Spinal cord (tissue), 10 donors: Measurements from ENCODE around the gene MGST2. TPM values are rescaled to one million over a fixed set of nuclear protein-coding genes. Genes with fewer than 3 reads are reported as not detected.

Experiments used
- DNase-seq, 6 donors: peaks; one replicate each; pipeline versions ENCODE4 v3.0.0 to v3.0.0-alpha.2; 2013 to 2015; ENCODE audit warnings: low spot score in 6 of 6, low read depth in 4 of 6
- H3K27ac ChIP-seq: one replicate; pipeline ENCODE4 v1.5.1; 2013; ENCODE audit warnings: low read depth, low read length, control low read depth
- H3K27me3 ChIP-seq: one replicate; pipeline ENCODE4 v1.6.1; 2013; ENCODE audit warnings: low read length; ENCODE audit not compliant: control insufficient read depth, insufficient read depth
- H3K36me3 ChIP-seq: one replicate; pipeline ENCODE4 v1.6.1; 2013; ENCODE audit warnings: low read length; ENCODE audit not compliant: control insufficient read depth, insufficient read depth
- H3K4me1 ChIP-seq: one replicate; pipeline ENCODE4 v1.6.1; 2013; ENCODE audit warnings: low read length; ENCODE audit not compliant: control insufficient read depth, insufficient read depth
- H3K4me3 ChIP-seq: one replicate; pipeline ENCODE4 v1.5.1; 2013; ENCODE audit warnings: low read depth, low read length, control low read depth
- H3K9me3 ChIP-seq: one replicate; pipeline ENCODE4 v1.6.1; 2013; ENCODE audit warnings: low read length; ENCODE audit not compliant: control insufficient read depth, insufficient read depth
- WGBS: methylation state at CpG from one replicate; pipeline ENCODE4 v1.1.5; 2013; ENCODE audit warnings: missing lambda C conversion rate; ENCODE audit not compliant: insufficient coverage; 5-methylcytosine and 5-hydroxymethylcytosine counted together
- polyA plus RNA-seq, 2 donors: library from polyadenylated mRNA; unstranded; fragments of 120-200 nt; gene quantifications; one replicate each; pipeline ENCODE4 v1.2.1, GENCODE V29; 2013; ENCODE audit not compliant: insufficient read length in 2 of 2
- total RNA-seq, 2 donors: library from RNA; depleted of rRNA in 1 of 2; stranded (reverse); fragments of 120-200 nt in 1 of 2; fragments of >200 nt in 1 of 2; gene quantifications; one replicate each; pipeline versions ENCODE4 v1.2.3 to v1.2.4, GENCODE V29; 2013 to 2014
- donor health status: healthy.

The MGST2 gene
- total and polyA plus RNA-seq, 4 donors = 19.3 to 59.4 (median 25.0) TPM

DNA sequence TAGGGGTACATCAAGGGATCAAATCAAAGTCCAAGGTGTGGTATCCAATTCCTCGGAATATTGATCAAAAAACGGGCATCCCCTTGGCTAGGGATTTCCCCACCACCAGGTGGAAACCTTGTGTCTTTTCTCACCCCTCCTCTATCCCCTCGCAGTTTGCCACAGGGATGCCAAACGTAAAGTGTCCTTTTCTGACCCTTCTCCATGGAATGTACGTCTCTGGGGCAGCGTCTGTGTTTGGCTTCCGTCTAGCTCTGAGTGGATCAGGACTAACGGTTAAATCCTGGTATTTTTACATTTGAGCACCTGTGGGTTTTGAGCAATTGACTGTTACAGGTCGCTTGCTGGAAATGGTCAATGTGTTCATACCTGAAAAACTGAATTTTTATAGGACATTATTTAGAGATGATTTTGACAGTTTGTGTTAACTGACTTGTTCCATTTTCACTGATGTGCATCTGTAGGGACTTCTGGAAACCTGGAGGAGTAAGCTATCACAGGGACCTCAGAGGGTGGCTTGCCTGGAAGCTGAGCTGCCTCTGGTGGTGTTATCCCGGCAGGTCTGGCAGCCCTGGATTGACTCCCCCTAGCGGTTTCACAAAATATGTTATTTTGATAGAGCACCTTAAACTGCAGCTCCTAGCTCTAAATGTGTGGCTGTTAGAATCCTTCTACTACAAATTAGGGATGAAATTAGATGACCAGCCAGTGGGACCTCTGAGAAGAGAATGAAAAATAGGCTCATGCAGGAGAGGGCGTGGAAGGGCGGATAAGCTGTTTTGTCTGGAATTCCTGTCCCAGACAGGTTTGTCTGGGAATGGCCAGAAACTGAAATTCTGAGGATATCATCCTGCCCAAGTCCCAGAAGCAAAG is 8.8 kb upstream of the MGST2 start:
- peaks cover 2% of the 10 kb centered on the region for H3K27me3 ChIP-seq
- H3K9me3 ChIP-seq = no peaks in the 10 kb centered on the region
- peak in 2 of 6 donors; percentile 84 to 92 for DNase-seq
- peak overlapping the region; percentile 25 for H3K27ac ChIP-seq
- H3K36me3 ChIP-seq = no peaks in the 10 kb centered on the region
- H3K4me3 ChIP-seq = no peak overlapping the region
- peaks cover 13% of the 10 kb centered on the region for H3K4me1 ChIP-seq
- 22% methylated on average over 11 of the region's 13 CpGs for WGBS

DNA sequence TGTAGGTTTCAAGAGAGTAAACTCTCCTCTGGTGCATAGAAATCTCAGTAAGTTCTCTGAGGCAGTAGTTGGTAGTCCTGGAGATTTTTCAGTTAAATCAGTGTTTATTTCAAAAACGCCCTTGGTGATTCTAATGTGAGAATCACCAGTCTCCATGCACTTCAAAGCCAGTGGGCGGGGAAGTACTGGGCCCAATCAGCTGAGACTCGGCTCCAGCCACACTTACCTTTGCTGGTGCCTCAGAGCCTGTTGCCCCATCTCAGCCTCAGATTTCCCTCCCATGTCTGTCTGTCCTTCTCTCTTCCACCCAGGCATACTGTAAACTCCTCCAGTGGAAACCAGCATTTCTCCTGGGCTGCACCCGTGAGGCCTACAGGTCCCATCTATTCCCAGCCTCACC is 7.4 kb upstream of the MGST2 start:
- Histone ChIP-seq H3K27me3 (peaks cover 2% of the 10 kb centered on the region), H3K4me3 (no peak overlapping the region), H3K27ac (peak overlapping the region; percentile 31), H3K4me1 (peaks cover 13% of the 10 kb centered on the region), H3K36me3 (no peaks in the 10 kb centered on the region), H3K9me3 (no peaks in the 10 kb centered on the region)
- no peak for DNase-seq
- 75% methylated on average over 4 of the region's 4 CpGs for WGBS

DNA sequence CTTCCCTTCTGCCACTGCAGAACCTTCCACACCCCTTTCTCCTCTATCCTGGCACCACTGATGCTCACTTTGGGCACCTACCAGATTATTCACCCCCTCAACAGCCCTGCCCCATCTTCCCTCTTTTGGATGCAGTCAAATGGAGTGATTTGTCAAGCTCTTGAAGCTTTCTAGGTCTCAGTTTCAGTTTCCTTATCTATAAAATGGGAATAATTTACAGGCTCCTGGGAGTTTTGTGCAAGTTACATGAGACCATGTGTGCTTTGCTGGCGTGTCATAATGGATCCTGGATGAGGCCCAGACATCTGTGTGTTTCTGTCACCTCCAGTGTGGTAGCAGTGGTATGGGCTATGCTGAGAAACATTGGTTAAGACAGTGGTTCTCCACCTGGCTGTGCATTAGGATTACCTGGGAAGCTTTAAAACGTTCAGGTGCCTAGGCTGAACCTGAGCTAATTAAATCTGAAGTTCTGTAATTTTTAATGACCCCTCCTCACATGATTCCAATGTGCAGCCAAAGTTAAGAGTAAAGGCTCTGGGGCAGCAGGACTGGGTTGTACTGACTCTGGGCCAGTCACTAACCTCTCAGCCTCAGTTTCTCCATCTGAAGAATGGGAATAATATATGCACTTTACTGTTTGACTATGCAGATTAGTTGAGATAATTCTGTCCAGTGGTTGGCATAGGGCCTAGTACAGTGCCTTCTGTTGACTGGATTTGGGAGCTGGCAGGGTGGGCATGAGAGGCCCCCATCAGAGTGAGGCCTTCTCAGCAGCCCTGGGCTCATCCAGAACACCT is 6.8 kb upstream of the MGST2 start:
- DNase-seq = no peak
- H3K27me3 ChIP-seq = peaks cover 2% of the 10 kb centered on the region
- peaks cover 13% of the 10 kb centered on the region for H3K4me1 ChIP-seq
- 86% methylated on average over 1 of the region's 2 CpGs for WGBS
- H3K27ac ChIP-seq = peak overlapping the region; percentile 31
- no peaks in the 10 kb centered on the region for H3K36me3 ChIP-seq
- H3K9me3 ChIP-seq = no peaks in the 10 kb centered on the region
- no peak overlapping the region for H3K4me3 ChIP-seq

DNA sequence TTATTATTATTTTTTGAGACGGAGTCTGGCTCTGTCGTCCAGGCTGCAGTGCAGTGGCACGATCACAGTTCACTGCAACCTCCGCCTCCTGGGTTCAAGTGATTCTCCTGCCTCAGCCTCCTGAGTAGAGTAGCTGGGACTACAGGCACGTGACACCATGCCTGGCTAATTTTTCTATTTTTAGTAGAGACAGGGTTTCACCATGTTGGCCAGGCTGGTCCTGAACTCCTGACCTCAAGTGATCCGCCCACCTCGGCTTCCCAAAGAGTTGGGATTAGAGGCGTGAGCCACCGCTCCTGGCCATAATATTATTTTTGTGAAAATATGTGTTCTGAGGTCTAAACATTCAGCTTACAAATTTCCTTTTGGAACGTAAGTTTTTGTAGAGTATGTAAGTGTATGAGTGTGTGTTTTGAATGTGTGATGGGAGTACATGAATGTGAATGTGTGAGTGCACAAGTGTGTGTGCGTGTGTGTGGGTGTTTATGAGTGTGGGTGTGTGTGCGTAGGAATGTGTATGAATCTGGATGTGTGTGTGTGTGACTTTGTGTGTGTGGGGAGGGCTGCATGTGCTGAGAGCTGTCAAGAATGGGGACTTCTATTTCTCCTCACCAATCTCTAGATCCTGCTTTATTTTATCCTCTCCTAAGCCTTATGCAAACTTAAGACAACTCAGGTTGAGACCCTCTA is 5.7 kb upstream of the MGST2 start:
- no peak for DNase-seq
- peaks cover 17% of the 10 kb centered on the region for H3K4me1 ChIP-seq
- H3K9me3 ChIP-seq = no peaks in the 10 kb centered on the region
- no peak overlapping the region for H3K4me3 ChIP-seq
- WGBS = 93% methylated on average over 11 of the region's 12 CpGs
- H3K36me3 ChIP-seq = no peaks in the 10 kb centered on the region
- peak overlapping the region; percentile 40 for H3K27ac ChIP-seq
- peaks cover 2% of the 10 kb centered on the region for H3K27me3 ChIP-seq

DNA sequence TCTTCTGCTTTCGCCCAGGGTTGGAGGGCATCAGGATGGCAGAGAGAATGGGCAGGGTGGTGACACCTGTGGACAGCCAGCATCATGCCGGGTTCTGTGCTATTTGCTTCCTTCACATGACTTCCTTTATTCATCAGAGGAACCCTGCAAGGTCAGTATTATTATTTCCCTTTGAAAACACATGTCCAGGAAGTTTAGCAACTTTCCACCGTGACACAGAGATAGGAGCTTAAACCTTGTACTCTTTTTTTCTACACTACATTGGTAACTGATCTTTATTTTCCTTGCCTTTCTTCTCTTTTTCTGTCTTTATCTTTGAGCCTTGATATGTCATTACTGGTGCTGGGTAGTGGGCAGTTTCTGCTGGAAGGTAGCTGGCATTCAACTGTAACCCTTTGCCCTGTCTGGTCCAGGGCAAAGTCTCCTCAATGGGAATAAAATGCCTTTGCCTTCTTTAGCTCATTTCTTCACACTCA is 5.0 kb upstream of the MGST2 start:
- H3K27me3 ChIP-seq = peaks cover 2% of the 10 kb centered on the region
- H3K9me3 ChIP-seq = no peaks in the 10 kb centered on the region
- DNase-seq = no peak
- H3K27ac ChIP-seq = peak overlapping the region; percentile 40
- peaks cover 19% of the 10 kb centered on the region for H3K4me1 ChIP-seq
- no peak overlapping the region for H3K4me3 ChIP-seq
- 62% methylated on average over 2 of the region's 3 CpGs for WGBS
- H3K36me3 ChIP-seq = no peaks in the 10 kb centered on the region

DNA sequence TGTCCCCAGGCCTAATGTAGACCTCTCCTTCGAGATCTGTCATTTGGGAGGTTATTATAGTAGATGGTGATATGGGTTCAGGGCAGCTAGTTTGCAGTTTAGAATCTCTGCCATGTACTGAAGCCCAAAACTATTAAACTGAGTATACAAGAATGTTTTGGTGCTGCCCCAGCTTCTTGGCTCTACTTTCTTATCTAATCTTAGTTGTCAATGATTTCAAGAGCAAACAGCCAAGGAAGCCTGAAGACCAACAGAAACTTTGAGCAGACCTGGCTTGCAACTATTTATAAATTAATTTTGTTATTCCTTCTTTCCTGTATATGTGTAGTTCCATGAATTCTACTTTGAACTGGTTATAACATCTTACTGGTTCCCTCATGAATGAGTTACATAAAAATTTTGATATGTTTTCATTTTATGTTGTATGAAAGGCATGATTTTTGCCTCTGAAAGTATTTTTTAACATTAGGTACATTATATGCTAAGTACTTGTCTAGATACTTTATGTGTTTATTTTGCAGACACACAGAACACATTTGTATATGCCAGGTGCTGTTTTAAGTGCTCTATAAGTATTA is 2.0 kb upstream of the MGST2 start:
- WGBS = no CpG with 5 or more reads among the region's 1 CpG
- no peaks in the 10 kb centered on the region for H3K36me3 ChIP-seq
- peaks cover 13% of the 10 kb centered on the region for H3K4me1 ChIP-seq
- no peaks in the 10 kb centered on the region for H3K27me3 ChIP-seq
- no peak for DNase-seq
- H3K27ac ChIP-seq = no peak overlapping the region
- no peaks in the 10 kb centered on the region for H3K9me3 ChIP-seq
- no peak overlapping the region for H3K4me3 ChIP-seq

DNA sequence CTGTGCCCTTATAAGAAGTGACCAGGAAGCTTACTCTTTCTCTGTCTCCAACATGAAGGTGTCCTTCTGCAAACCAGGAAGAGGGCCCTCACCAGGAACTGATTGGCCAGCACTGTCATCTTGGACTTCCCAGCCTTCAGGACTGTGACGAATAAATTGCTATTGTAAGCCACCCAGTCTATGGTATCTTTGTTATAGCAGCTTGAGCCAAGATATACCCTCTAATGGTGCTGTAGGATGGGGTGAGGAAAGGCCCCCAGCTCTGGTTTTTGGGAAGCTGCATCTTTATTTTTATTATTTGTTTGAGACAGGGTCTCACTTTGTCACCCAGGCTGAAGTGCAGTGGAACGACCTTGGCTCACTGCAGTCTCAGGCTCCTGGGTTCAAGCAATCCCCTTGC is 1.2 kb upstream of the MGST2 start:
- no peaks in the 10 kb centered on the region for H3K9me3 ChIP-seq
- H3K27ac ChIP-seq = no peak overlapping the region
- 100% methylated on average over 1 of the region's 2 CpGs for WGBS

DNA sequence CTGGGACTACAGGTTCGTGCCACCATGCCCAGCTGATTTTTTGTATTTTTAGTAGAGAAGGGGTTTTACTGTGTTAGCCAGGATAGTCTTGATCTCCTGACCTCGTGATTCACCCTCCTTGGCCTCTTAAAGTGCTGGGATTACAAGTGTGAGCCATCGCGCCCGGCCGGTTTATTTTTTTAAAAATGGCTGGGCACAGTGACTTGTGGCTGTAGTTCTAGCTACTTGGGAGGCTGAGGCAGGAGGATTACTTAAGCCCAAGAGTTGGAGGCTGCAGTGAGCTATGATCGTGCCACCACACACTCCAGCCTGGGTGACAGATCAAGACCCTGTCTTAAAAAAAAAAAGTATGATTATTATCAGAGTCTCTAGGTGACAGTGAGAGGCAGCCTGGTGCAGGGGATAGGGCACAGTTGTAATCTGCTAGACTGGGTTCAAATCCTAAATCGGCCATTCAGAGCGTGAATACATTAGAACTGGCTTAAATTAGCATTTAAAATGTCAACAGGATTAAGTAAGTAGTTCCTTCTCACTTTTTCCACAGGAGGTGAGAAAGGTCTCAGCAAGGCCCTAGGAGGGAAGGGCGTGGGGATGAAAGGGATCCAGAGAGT is 435 bp upstream of the MGST2 start:
- H3K27me3 ChIP-seq = no peaks in the 10 kb centered on the region
- peaks cover 13% of the 10 kb centered on the region for H3K4me1 ChIP-seq
- no peak for DNase-seq
- peak overlapping the region; percentile 86 for H3K27ac ChIP-seq
- 90% methylated on average over 8 of the region's 10 CpGs for WGBS
- H3K4me3 ChIP-seq = peak overlapping the region; percentile 65
- H3K36me3 ChIP-seq = no peaks in the 10 kb centered on the region
- no peaks in the 10 kb centered on the region for H3K9me3 ChIP-seq

More for the DNA sequence above, 1.2 kb upstream of the MGST2 start:
- DNase-seq = no peak
- no peak overlapping the region for H3K4me3 ChIP-seq
- H3K36me3 ChIP-seq = no peaks in the 10 kb centered on the region
- H3K27me3 ChIP-seq = no peaks in the 10 kb centered on the region
- peaks cover 13% of the 10 kb centered on the region for H3K4me1 ChIP-seq
